Activated T-cell treated with anti-CD3 and anti-CD28 coated beads, Interleukin-2, amount 50 U/mL, for 1 hour (primary cell): ENCODE results near the gene NQO2.
A peak's percentile ranks its signal among the peaks of the same experiment; 100 is the strongest.
"Not testable (repeated sequence)": the region's sequence is repeated elsewhere in the genome, so short reads cannot be mapped to it uniquely, and the experiment has no call there.

Source experiments
- DNase-seq: peaks from one replicate; pipeline ENCODE4 v3.0.0-alpha.2; 2020

The NQO2 gene

DNA sequence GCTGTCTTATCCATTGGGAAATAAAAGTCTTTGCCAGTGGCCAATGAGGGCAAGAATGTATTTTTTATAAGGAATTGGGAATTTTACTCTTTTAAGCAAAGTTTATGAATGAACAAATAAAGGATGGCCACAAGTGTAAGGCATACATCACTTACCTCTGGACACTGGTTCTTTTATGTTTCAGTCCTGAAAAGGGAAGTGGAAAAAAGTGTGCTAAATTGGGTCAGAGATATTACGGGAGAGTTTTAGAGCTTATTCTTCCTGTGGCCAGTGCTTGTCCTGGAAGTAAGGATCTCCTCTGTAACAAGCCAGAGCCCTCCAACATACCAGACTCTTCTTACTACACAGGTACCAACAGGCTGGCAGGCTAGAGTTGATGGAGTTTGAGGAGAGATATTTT is 46.1 kb downstream of the NQO2 start:
- DNase-seq: no peak

GRCh38 chr6:3046295-3046694 is 46.6 kb downstream of the NQO2 start:
- no peak for DNase-seq

- DNase-seq: not testable (repeated sequence)
Observed at GRCh38 chr6:3048009-3048408, 48.3 kb downstream of the NQO2 start.

DNA sequence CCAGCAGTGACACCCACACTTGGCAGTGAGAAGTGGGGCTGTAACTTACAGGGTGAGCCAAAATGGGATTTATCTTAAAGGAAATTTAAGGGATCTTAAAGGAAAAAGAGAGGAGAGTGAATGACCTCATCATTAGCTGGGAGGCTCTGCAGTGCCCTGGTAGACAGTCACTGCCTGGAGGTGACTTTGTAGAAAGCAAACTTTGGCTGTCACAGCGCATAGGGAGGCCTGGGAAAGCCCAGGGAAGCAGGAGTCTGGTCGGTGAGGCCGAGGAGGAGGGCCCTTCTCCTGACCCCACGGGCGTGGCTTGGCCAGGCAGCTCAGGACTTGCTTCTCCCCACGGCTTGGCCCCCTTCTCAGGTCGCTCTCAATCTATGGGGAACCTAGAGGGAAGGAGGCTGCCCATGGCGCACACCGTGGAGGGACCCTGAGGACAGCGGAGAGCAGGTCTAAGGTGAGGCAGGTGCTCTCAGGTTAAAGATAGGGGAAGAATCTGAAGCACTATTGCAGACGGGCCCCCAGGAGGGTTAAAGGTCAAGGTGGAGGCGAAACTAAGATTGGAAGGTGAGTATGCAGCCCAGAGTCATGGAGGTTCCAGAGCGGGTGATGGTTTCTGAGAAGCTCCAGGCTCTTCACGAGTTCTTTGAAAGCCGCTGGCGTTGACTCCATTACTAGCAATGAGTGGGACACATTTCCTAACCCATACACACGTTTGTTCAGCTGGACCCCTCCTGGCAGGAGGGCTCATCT is 53.0 kb downstream of the NQO2 start:
- DNase-seq: no peak

DNA sequence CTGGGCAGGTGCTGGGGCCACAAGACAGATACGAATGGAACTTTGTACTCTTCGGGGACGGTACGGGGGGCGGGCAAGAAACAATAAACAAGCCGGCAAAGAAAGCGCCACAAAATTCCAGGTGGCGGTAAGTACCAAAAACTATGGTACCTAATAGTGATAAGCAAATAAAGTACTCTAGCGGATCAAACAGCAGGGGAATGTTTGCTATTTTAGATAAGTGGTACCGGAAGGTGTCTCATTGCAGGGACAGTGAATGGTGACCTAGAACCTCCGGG is 53.5 kb downstream of the NQO2 start:
- no peak for DNase-seq

DNA sequence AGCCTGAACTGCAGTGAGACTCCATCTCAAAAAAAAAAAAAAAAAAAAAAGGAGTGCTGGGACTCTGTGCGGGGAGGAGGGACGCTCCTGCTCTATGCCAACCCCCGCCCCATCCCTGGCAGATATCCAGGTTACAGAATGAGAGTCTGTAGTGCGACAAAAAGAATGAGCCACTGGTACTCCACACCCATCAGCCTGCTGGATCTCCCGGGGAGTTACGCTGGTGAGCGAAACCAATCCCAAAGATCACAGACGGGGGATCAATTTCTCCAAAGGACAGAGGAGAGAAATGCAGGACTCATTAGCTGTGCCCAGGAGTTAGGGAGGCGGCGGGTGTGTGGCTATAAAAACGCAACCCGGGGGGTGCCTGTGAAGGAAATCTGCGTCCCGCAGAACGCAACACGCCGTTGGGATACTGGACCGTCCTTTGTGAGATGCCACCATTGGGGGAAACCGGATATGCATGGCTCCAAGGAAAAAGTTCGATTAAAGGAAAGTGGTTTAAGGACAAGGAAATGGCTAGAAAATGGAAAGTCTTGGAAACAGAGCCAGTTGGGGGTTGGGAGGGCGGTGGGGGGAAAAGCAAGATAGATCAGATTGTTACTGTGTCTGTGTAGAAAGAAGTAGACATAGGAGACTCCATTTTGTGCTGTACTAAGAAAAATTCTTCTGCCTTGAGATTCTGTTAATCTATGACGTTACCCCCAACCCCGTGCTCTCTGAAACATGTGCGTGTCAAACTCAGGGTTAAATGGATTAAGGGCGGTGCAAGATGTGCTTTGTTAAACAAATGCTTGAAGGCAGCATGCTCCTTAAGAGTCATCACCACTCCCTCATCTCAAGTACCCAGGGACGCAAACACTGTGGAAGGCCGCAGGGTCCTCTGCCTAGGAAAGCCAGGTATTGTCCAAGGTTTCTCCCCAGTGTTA is 54.8 kb downstream of the NQO2 start:
- DNase-seq: not testable (repeated sequence)

DNA sequence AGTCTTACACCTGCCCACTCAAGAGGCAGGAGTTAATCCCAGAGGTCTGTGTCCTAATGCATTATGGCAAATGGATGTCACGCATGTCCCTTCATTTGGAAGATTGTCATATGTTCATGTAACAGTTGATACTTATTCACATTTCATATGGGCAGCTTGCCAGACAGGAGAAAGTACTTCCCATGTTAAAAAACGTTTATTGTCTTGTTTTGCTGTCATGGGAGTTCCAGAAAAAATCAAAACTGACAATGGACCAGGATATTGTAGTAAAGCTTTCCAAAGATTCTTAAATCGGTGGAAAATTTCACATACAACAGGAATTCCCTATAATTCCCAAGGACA is 55.4 kb downstream of the NQO2 start:
- not testable (repeated sequence) for DNase-seq

GRCh38 chr6:3057063-3057770 is 57.5 kb downstream of the NQO2 start:
- DNase-seq: no peak

GRCh38 chr6:3058957-3059356 is 59.3 kb downstream of the NQO2 start:
- DNase-seq: no peak

GRCh38 chr6:3060092-3060491 is 60.4 kb downstream of the NQO2 start:
- DNase-seq: not testable (repeated sequence)

DNA sequence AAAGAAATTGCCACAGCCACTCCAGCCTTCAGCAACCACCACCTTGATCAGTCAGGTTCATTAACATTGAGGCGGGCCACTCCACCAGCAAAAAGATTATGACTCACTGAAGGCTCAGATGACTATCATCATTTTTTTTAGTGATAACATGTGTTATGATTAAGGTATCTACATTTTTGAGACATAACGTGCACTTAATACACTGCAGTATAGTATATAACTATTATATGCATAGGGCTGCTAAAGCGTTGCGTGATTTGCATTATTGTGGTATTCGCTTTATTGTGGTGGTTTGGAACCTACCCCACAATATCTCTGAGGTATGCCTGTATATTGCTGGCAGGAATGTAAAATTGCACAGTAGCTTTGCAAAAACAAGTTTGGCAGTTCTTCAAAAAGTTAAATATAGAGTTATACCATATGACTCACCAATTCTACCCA is 61.8 kb downstream of the NQO2 start:
- no peak for DNase-seq

DNA sequence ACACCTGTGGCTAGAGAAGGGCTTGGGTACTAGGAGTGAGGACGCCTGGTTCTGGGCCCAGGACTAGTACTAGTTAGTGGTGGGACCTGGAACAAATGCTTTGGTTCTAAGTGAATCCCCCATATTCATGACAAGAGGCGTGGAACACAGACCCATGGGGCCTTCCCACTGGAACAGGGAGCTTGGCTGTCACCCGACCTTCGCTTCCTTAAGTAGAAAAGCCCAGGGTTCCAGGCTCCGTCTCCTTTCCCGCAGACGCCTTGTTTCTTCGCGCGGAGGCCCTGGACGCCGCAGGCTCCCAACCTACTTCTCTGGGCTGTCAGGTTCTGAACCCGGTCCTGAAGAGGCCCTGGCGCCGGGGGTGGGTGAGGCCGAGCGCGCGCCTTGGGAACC is 63.6 kb downstream of the NQO2 start:
- DNase-seq: not testable (repeated sequence)

GRCh38 chr6:3063733-3064700 is 64.3 kb downstream of the NQO2 start:
- DNase-seq: peak; percentile 91

- DNase-seq: peak; percentile 95
Observed at GRCh38 chr6:3068329-3069214, 68.9 kb downstream of the NQO2 start, which contains the start of gene RIPK1. Gene RIPK1 (plus strand): TSS chr6:3068494. CDS start chr6:3076824, 8,330 bp downstream.
